GM12874 (cell line): ENCODE measurements around the gene UBE4B.

Source experiments
- TF ChIP-seq, protein P1 (sequence below): IDR thresholded peaks from 2 replicates; pipeline ENCODE4 v1.5.1; 2011; ENCODE audit warnings: low read depth, mild to moderate bottlenecking, control low read depth, low read length, moderate library complexity; ENCODE audit not compliant: insufficient read depth

Gene UBE4B

DNA sequence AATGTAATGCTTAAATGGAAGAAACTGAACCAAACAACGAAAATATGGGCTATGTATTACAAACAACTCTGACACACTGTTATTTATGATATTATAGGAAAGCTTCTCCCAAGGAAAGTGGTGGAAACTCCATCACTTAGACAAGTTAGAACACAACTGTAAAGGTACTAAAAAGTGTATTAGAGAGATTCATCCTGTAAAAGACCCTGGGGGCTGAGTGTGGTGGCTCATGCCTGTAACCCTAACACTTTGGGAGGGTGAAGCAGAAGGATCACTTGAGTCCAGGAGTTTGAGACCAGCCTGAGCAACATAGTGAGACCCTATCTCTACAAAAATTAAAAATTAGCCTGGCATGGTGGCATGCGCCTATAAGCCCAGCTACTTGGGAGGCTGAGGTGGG is 7.4 kb upstream of the UBE4B start:
- TF ChIP-seq, protein P1, sequence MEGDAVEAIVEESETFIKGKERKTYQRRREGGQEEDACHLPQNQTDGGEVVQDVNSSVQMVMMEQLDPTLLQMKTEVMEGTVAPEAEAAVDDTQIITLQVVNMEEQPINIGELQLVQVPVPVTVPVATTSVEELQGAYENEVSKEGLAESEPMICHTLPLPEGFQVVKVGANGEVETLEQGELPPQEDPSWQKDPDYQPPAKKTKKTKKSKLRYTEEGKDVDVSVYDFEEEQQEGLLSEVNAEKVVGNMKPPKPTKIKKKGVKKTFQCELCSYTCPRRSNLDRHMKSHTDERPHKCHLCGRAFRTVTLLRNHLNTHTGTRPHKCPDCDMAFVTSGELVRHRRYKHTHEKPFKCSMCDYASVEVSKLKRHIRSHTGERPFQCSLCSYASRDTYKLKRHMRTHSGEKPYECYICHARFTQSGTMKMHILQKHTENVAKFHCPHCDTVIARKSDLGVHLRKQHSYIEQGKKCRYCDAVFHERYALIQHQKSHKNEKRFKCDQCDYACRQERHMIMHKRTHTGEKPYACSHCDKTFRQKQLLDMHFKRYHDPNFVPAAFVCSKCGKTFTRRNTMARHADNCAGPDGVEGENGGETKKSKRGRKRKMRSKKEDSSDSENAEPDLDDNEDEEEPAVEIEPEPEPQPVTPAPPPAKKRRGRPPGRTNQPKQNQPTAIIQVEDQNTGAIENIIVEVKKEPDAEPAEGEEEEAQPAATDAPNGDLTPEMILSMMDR, result no peak

DNA sequence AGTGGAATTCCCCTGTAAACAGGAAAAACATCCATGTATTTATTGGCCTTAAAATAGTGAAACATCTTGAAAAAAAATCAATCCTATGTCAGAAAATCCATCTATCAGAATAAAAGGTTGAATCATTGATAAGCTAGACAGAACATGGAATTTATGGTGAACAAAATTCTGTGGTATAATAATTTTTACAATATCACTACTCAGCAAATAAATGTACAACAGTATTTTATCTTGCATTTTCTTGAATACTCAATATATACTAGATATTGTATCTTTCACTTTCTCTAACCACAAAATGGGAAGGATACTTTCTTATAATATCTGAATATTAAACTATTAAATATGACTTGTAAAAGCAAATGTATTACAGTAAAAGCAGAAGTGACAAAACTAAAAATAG is 5.7 kb upstream of the UBE4B start:
- TF ChIP-seq, protein P1, result no peak

DNA sequence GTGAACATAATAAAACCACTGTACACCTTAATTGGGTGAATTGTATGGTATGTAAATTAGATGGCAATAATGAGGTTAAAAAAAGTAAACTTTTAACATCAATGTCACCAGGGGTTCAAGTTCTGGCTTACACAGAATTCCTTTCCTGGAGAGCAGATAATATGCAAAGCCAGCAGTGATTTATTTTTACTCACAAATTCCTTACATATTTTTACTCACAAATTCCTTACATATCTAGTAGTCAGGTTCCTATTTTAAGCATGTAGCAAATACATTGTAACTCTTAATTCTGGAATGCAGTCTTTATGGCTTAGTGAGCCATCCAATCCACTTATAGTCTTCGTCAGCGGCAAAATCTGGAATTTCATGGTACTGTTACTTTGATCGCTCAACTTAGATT is 1.3 kb upstream of the UBE4B start:
- TF ChIP-seq, protein P1, result no peak

DNA sequence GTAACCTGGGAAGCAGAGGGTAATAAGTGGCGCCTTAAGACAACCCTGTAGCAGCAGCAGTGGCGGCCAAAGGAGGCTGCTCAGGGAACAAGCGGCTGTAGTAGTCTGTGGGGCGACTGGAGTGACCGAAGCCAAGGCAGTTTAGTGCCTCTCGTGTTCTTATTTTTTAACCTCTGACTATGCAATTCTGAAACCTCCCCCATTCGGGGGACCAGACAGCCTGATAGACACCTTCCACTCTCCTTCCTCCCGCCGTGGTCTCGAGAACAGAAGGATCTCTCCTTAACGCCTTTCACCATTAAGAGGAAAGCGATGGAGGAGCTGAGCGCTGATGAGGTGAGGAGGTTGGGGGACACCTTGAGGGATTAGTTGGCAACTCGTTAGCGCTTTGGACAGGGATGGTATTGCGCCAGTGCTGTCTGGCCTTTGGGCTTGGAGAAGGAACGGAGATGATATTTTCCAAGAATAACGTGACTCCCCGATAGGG is 644 bp downstream of the UBE4B start:
- TF ChIP-seq, protein P1, result no peak

DNA sequence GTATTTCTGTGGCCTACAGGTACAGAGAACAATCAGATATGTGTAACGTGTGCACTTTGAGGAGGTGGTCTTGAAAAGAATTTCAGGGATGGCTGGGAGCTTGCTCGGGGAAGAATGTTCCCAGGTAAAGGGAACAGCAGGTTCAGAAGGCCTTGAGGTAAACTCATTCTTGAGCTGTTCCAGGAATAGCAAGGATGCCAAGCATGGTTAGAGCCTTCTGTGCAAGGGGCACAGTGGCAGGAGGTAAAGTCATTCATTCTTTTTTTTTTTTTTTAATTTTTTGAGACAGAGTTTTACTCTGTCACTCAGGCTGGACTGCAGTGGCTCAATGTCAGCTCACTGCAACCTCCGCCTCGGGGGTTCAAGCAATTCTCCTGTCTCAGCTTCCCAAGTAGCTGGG is 10.0 kb downstream of the UBE4B start:
- TF ChIP-seq, protein P1, result no peak

- TF ChIP-seq, protein P1, result no peak
These were observed 13.0 kb downstream of the UBE4B start for GRCh38 chr1:10045480-10046355.

DNA sequence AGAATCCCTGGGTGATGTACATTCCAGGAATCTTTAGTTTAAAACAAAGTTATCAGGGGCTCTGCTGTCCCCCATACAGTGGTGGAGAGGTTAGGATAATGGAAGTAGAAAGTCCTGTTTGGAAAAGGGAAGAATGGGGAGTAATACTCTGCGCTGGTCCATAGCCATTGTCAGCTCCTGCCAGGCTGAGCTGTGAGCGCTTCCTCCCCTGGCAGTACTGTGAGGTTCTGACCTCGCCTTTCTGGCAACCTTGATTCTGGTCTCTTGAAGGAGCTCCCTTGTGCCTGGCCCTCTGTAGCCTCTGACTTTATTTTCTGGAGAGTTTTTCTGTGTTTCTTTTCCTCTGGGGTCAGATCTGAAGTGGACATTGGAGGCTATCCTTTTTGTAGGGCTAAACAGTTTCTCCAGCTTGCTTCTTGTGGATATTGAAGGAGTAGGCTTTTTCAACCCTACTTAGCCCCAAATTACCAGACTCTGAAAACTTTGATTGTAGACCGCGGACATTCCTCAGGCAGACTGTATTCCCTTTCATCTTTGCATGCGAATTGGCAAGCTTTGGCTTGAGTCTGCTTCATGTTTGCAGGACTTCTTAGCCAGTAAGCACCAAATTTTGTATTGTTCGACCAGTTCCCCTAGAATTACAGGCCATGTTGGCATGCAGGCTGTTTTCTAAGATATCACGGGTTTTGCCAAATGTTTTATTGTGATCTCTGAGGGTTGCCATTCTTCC is 13.8 kb downstream of the UBE4B start:
- TF ChIP-seq, protein P1, result no peak
